H1 (cell line): ENCODE measurements around the gene CLASP2.

ENCODE experiments used
- CHD2 ChIP-seq: IDR thresholded peaks from 2 replicates; pipeline ENCODE4 v1.6.1; 2012; ENCODE audit warnings: low read length, improper control_type of control experiment
- CTCF ChIP-seq, 3 experiments: IDR thresholded peaks; 1 replicate in 2 of 3; 2 replicates in 1 of 3; pipeline versions ENCODE4 v1.5.1 to v1.6.1; 2011; ENCODE audit warnings: low read length in 3 of 3, mild to moderate bottlenecking in 3 of 3, inconsistent platforms in 2 of 3, low read depth in 1 of 3, moderate library complexity in 1 of 3; ENCODE audit not compliant: insufficient read depth in 1 of 3; ENCODE audit errors: control extremely low read depth in 1 of 3
- EP300 ChIP-seq, 2 experiments: IDR thresholded peaks; 1 replicate in 1 of 2; 2 replicates in 1 of 2; pipeline ENCODE4 v1.6.1; 2011 to 2012; ENCODE audit warnings: low read depth in 2 of 2, low read length in 2 of 2, mild to moderate bottlenecking in 2 of 2, borderline replicate concordance in 1 of 2, inconsistent platforms in 1 of 2, moderate library complexity in 1 of 2
- EZH2 ChIP-seq: fragments of 200-600 bp; sonication (generic); IDR thresholded peaks from 2 replicates; pipeline ENCODE4 v1.7.1; 2012; ENCODE audit warnings: low read depth, mild to moderate bottlenecking, moderate library complexity, low read length, inconsistent platforms; ENCODE audit not compliant: severe bottlenecking
- KDM1A ChIP-seq: fragments of 200-600, 300-600 bp; sonication (generic); IDR thresholded peaks from 2 replicates; pipeline ENCODE4 v1.7.1; 2016; ENCODE audit warnings: mild to moderate bottlenecking, low read length, borderline replicate concordance
- MAX ChIP-seq: IDR thresholded peaks from 2 replicates; pipeline ENCODE4 v1.6.1; 2012; ENCODE audit warnings: inconsistent platforms
- NRF1 ChIP-seq: IDR thresholded peaks from 2 replicates; pipeline ENCODE4 v1.6.1; 2011; ENCODE audit warnings: mild to moderate bottlenecking, low read depth, low read length, improper control_type of control experiment
- POLR2A ChIP-seq, 2 experiments: IDR thresholded peaks; 1 replicate in 1 of 2; 2 replicates in 1 of 2; pipeline ENCODE4 v1.6.1; 2011; ENCODE audit warnings: low read depth in 2 of 2, low read length in 2 of 2, mild to moderate bottlenecking in 2 of 2; ENCODE audit errors: control extremely low read depth in 1 of 2
- RAD21 ChIP-seq, 2 experiments: IDR thresholded peaks in 1 of 2; conservative IDR thresholded peaks in 1 of 2; 2 replicates each; pipeline ENCODE4 v1.6.1; 2011; ENCODE audit warnings: low read depth in 2 of 2, low read length in 2 of 2, improper control_type of control experiment in 1 of 2, inconsistent platforms in 1 of 2, mild to moderate bottlenecking in 1 of 2, moderate library complexity in 1 of 2
- YY1 ChIP-seq: IDR thresholded peaks from 2 replicates; pipeline ENCODE4 v1.6.1; 2011; ENCODE audit warnings: low read depth, mild to moderate bottlenecking, low read length

- no peak for TF ChIP-seq YY1
- no peak for TF ChIP-seq EZH2
- no peak for TF ChIP-seq CTCF (IDR thresholded peaks at IDR 0.05; ENCODE audit: control extremely low read depth in 1 of 3, insufficient read depth in 1 of 3, low read depth in 1 of 3, low read length in 3 of 3)
- no peak for TF ChIP-seq POLR2A (IDR thresholded peaks at IDR 0.05; ENCODE audit: control extremely low read depth in 1 of 2, low read depth in 2 of 2, low read length in 2 of 2)
- TF ChIP-seq KDM1A: no peak
- no peak for TF ChIP-seq CHD2
- no peak for TF ChIP-seq NRF1
- TF ChIP-seq MAX: no peak
- TF ChIP-seq EP300 (IDR thresholded peaks at IDR 0.05; ENCODE audit: borderline replicate concordance in 1 of 2, low read depth in 2 of 2, low read length in 2 of 2): no peak
- TF ChIP-seq RAD21 (IDR thresholded peaks at IDR 0.05 in 1 of 2, conservative IDR thresholded peaks at IDR 0.05 in 1 of 2; ENCODE audit: low read depth in 2 of 2, low read length in 2 of 2): no peak
These were observed 4.7 kb upstream of the CLASP2 start for GRCh38 chr3:33722626-33723370.
